GM12892 (cell line): ENCODE measurements around the gene GCC1.
"Not testable (repeated sequence)": the region's sequence is repeated elsewhere in the genome, so short reads cannot be mapped to it uniquely, and the experiment has no call there.

Experiments used
- DNase-seq: peaks from one replicate; pipeline ENCODE4 v3.0.0; 2011; ENCODE audit not compliant: insufficient read length
- FAIRE-seq: peaks from 2 replicates; lab custom pipeline; 2011; peaks lifted over from hg19 to GRCh38; lab: Jason Lieb, UNC
- POLR2A ChIP-seq: IDR thresholded peaks from 2 replicates; pipeline ENCODE4 v1.6.1; 2011; ENCODE audit warnings: low read depth, low read length, control low read depth
- POLR2AphosphoS5 ChIP-seq: IDR thresholded peaks from 2 replicates; pipeline ENCODE4 v1.6.1; 2011; ENCODE audit warnings: low read depth, low read length, control low read depth
- TAF1 ChIP-seq: IDR thresholded peaks from 2 replicates; pipeline ENCODE4 v1.6.1; 2011; ENCODE audit warnings: low read depth, mild to moderate bottlenecking, control low read depth, low read length, borderline replicate concordance

The GCC1 gene

GRCh38 chr7:127566242-127566641, 19.2 kb downstream of the GCC1 start:
- DNase-seq (no peak), FAIRE-seq (no peak)
- TF ChIP-seq TAF1 (no peak), POLR2AphosphoS5 (no peak), POLR2A (no peak)

- no peak for FAIRE-seq
These were observed 27.6 kb downstream of the GCC1 start for GRCh38 chr7:127557803-127558202.

GRCh38 chr7:127556404-127556803, 29.0 kb downstream of the GCC1 start:
- DNase-seq: no peak
- TF ChIP-seq TAF1 (no peak), POLR2AphosphoS5 (no peak), POLR2A (no peak)
- FAIRE-seq: no peak

More at GRCh38 chr7:127557803-127558202, 27.6 kb downstream of the GCC1 start:
- DNase-seq: no peak
- no peak for TF ChIP-seq POLR2A
- TF ChIP-seq POLR2AphosphoS5: no peak
- no peak for TF ChIP-seq TAF1

GRCh38 chr7:127551941-127552340, 33.5 kb downstream of the GCC1 start:
- TF ChIP-seq POLR2A: no peak
- TF ChIP-seq TAF1: no peak
- no peak for TF ChIP-seq POLR2AphosphoS5
- FAIRE-seq (no peak), DNase-seq (no peak)

GRCh38 chr7:127550247-127550646, 35.1 kb downstream of the GCC1 start:
- TF ChIP-seq TAF1 (no peak), POLR2AphosphoS5 (no peak), POLR2A (no peak)
- FAIRE-seq (no peak), DNase-seq (no peak)

GRCh38 chr7:127546313-127546712, 39.1 kb downstream of the GCC1 start:
- FAIRE-seq: no peak
- no peak for DNase-seq
- TF ChIP-seq TAF1: no peak
- no peak for TF ChIP-seq POLR2AphosphoS5
- TF ChIP-seq POLR2A: no peak

GRCh38 chr7:127541548-127541947, 43.8 kb downstream of the GCC1 start:
- no peak for DNase-seq
- no peak for TF ChIP-seq POLR2AphosphoS5
- TF ChIP-seq TAF1: no peak
- no peak for TF ChIP-seq POLR2A
- no peak for FAIRE-seq

- FAIRE-seq, DNase-seq: not testable (repeated sequence)
These were observed 44.9 kb downstream of the GCC1 start for GRCh38 chr7:127540461-127540860.

GRCh38 chr7:127539116-127539515, 46.3 kb downstream of the GCC1 start:
- DNase-seq (no peak), FAIRE-seq (no peak)
- TF ChIP-seq POLR2AphosphoS5 (no peak), POLR2A (no peak), TAF1 (no peak)

GRCh38 chr7:127536741-127537140, 48.7 kb downstream of the GCC1 start:
- DNase-seq (no peak), FAIRE-seq (no peak)
- TF ChIP-seq POLR2AphosphoS5: no peak
- TF ChIP-seq TAF1: no peak
- TF ChIP-seq POLR2A: no peak

- DNase-seq (no peak), FAIRE-seq (no peak)
- TF ChIP-seq POLR2AphosphoS5: no peak
- no peak for TF ChIP-seq TAF1
- no peak for TF ChIP-seq POLR2A
These were observed 49.1 kb downstream of the GCC1 start for GRCh38 chr7:127536394-127536691.

- DNase-seq: no peak
- no peak for FAIRE-seq
- TF ChIP-seq POLR2AphosphoS5 (no peak), POLR2A (no peak), TAF1 (no peak)
These were observed 49.6 kb downstream of the GCC1 start for GRCh38 chr7:127535546-127536393.
